H9 (cell line): Measurements from ENCODE around the gene LSM7. TPM values are rescaled to one million over a fixed set of nuclear protein-coding genes. Genes with fewer than 3 reads are reported as not detected.

ENCODE experiments used
- DNase-seq: peaks from one replicate; pipeline ENCODE4 v3.0.0-alpha.2; 2017
- H2AFZ ChIP-seq: one replicate; pipeline ENCODE4 v1.6.1; 2013; ENCODE audit warnings: mild to moderate bottlenecking, low read length, control low read depth, moderate library complexity
- H2AK5ac ChIP-seq: 2 replicates; pipeline ENCODE4 v1.6.1; 2013; ENCODE audit warnings: low read length, control low read depth, mixed read lengths; ENCODE audit not compliant: insufficient read length
- H2BK120ac ChIP-seq: one replicate; pipeline ENCODE4 v1.6.1; 2013; ENCODE audit warnings: low read depth, mild to moderate bottlenecking, low read length, control low read depth, inconsistent platforms; ENCODE audit not compliant: poor library complexity, severe bottlenecking
- H2BK12ac ChIP-seq: 2 replicates; pipeline ENCODE4 v1.6.1; 2013; ENCODE audit warnings: low read length, control low read depth, mixed read lengths, low read depth; ENCODE audit not compliant: insufficient read length
- H2BK15ac ChIP-seq: 2 replicates; pipeline ENCODE4 v1.6.1; 2013; ENCODE audit warnings: low read depth, low read length, control low read depth
- H2BK20ac ChIP-seq: one replicate; pipeline ENCODE4 v1.6.1; 2013; ENCODE audit warnings: low read depth, mild to moderate bottlenecking, low read length, control low read depth, inconsistent platforms; ENCODE audit not compliant: poor library complexity, severe bottlenecking
- H2BK5ac ChIP-seq: 2 replicates; pipeline ENCODE4 v1.6.1; 2013; ENCODE audit warnings: low read length, control low read depth, mixed read lengths; ENCODE audit not compliant: insufficient read length
- H3K14ac ChIP-seq: 2 replicates; pipeline ENCODE4 v1.6.1; 2013; ENCODE audit warnings: low read length, control low read depth; ENCODE audit not compliant: insufficient read depth
- H3K18ac ChIP-seq: 2 replicates; pipeline ENCODE4 v1.6.1; 2013; ENCODE audit warnings: low read depth, mild to moderate bottlenecking, mixed read lengths, low read length, control low read depth; ENCODE audit not compliant: insufficient read length
- H3K23ac ChIP-seq: 2 replicates; pipeline ENCODE4 v1.6.1; 2013; ENCODE audit warnings: low read length, control low read depth, mixed read lengths, low read depth; ENCODE audit not compliant: insufficient read length
- H3K23me2 ChIP-seq: 2 replicates; pipeline ENCODE4 v1.6.1; 2013; ENCODE audit warnings: low read depth, mild to moderate bottlenecking, mixed read lengths, low read length, control low read depth; ENCODE audit not compliant: insufficient read length, poor library complexity, severe bottlenecking
- H3K27ac ChIP-seq: 2 replicates; pipeline ENCODE4 v1.5.1; 2013; ENCODE audit warnings: low read length, control low read depth, mixed read lengths, low read depth; ENCODE audit not compliant: insufficient read length
- H3K27me3 ChIP-seq: 2 replicates; pipeline ENCODE4 v1.6.1; 2013; ENCODE audit warnings: low read length, control low read depth, inconsistent platforms; ENCODE audit not compliant: insufficient read depth
- H3K4ac ChIP-seq: 2 replicates; pipeline ENCODE4 v1.6.1; 2013; ENCODE audit warnings: low read depth, mild to moderate bottlenecking, control low read depth, inconsistent platforms, low read length, moderate library complexity
- H3K4me1 ChIP-seq: 2 replicates; pipeline ENCODE4 v1.6.1; 2013; ENCODE audit warnings: low read length, control low read depth, inconsistent platforms; ENCODE audit not compliant: insufficient read depth
- H3K4me2 ChIP-seq: 2 replicates; pipeline ENCODE4 v1.6.1; 2013; ENCODE audit warnings: low read length, control low read depth, mixed read lengths; ENCODE audit not compliant: insufficient read length, insufficient read depth
- H3K56ac ChIP-seq: 2 replicates; pipeline ENCODE4 v1.6.1; 2013; ENCODE audit warnings: low read depth, mild to moderate bottlenecking, mixed read lengths, low read length, control low read depth; ENCODE audit not compliant: insufficient read length
- H3K79me1 ChIP-seq: 2 replicates; pipeline ENCODE4 v1.6.1; 2013; ENCODE audit warnings: low read depth, mild to moderate bottlenecking, moderate library complexity, low read length, control low read depth, inconsistent platforms; ENCODE audit not compliant: insufficient read depth, poor library complexity, severe bottlenecking
- H3K79me2 ChIP-seq: 2 replicates; pipeline ENCODE4 v1.6.1; 2013; ENCODE audit warnings: low read length, control low read depth, inconsistent platforms; ENCODE audit not compliant: insufficient read depth
- H3K9ac ChIP-seq: 2 replicates; pipeline ENCODE4 v1.6.1; 2013; ENCODE audit warnings: low read length, control low read depth, mixed read lengths; ENCODE audit not compliant: insufficient read length; ENCODE audit errors: extremely low read depth
- H3K9me3 ChIP-seq: one replicate; pipeline ENCODE4 v1.6.1; 2013; ENCODE audit warnings: low read depth, low read length, inconsistent platforms; ENCODE audit not compliant: control insufficient read depth
- H3T11ph ChIP-seq: one replicate; pipeline ENCODE4 v1.6.1; 2013; ENCODE audit warnings: mild to moderate bottlenecking, low read length, control low read depth, inconsistent platforms
- H4K20me1 ChIP-seq: one replicate; pipeline ENCODE4 v1.6.1; 2013; ENCODE audit not compliant: control insufficient read depth, insufficient read length, insufficient read depth
- H4K5ac ChIP-seq: 2 replicates; pipeline ENCODE4 v1.6.1; 2013; ENCODE audit warnings: low read depth, mild to moderate bottlenecking, mixed read lengths, low read length, control low read depth; ENCODE audit not compliant: insufficient read length
- H4K8ac ChIP-seq: replicated peaks from 2 replicates; pipeline ENCODE4 v1.6.1; 2013; ENCODE audit warnings: low read length, control low read depth, mixed read lengths, low read depth; ENCODE audit not compliant: insufficient read length
- H4K91ac ChIP-seq: 2 replicates; pipeline ENCODE4 v1.6.1; 2013; ENCODE audit warnings: low read depth, mild to moderate bottlenecking, moderate library complexity, mixed read lengths, low read length, control low read depth; ENCODE audit not compliant: insufficient read length
- H3K27ac Mint-ChIP-seq, 3 experiments: 2 replicates in 2 of 3; 3 replicates in 1 of 3; pipeline ENCODE4 v1.8.0; 2020 to 2021; ENCODE audit warnings: mixed read lengths in 3 of 3, mild to moderate bottlenecking in 1 of 3, moderate library complexity in 1 of 3
- H3K27me3 Mint-ChIP-seq: 2 replicates; pipeline ENCODE4 v1.8.0; 2021; ENCODE audit warnings: low read depth, mild to moderate bottlenecking, moderate library complexity, mixed read lengths
- H3K36me3 Mint-ChIP-seq, 3 experiments: 2 replicates in 2 of 3; 3 replicates in 1 of 3; pipeline ENCODE4 v1.8.0; 2020 to 2021; ENCODE audit warnings: low read depth in 3 of 3, mixed read lengths in 3 of 3; ENCODE audit not compliant: insufficient read depth in 1 of 3
- H3K4me1 Mint-ChIP-seq, 2 experiments: 2 replicates each; pipeline ENCODE4 v1.8.0; 2020; ENCODE audit warnings: mixed read lengths in 2 of 2
- H3K4me3 Mint-ChIP-seq, 2 experiments: 2 replicates in 1 of 2; 3 replicates in 1 of 2; pipeline ENCODE4 v1.8.0; 2020 to 2021; ENCODE audit warnings: mild to moderate bottlenecking in 2 of 2, mixed read lengths in 2 of 2, moderate library complexity in 1 of 2
- H3K9me3 Mint-ChIP-seq, 2 experiments: 2 replicates in 1 of 2; 3 replicates in 1 of 2; pipeline ENCODE4 v1.8.0; 2020; ENCODE audit warnings: mild to moderate bottlenecking in 2 of 2, mixed read lengths in 2 of 2, moderate library complexity in 1 of 2
- WGBS: extraction: QIAGEN DNeasy Blood & Tissue Kit; methylation state at CpG from one replicate; pipeline ENCODE4 v1.1.7; 2013; ENCODE audit warnings: missing lambda C conversion rate, low lambda C conversion rate, mixed read lengths; ENCODE audit not compliant: insufficient read length; ENCODE audit errors: extremely low coverage; 5-methylcytosine and 5-hydroxymethylcytosine counted together
- total RNA-seq: library from RNA; stranded (reverse); gene quantifications from 2 replicates; pipeline ENCODE4 v1.2.1, GENCODE V29; 2021
- TF ChIP-seq, protein P1 (sequence below): fragments of 200-600 bp; sonication (generic); conservative IDR thresholded peaks from 3 replicates; pipeline ENCODE4 v1.8.0; 2021; ENCODE audit warnings: antibody characterized with exemption, mild to moderate bottlenecking

Gene LSM7
- total RNA-seq, 1 experiment from 2014 or later = 187 TPM

DNA sequence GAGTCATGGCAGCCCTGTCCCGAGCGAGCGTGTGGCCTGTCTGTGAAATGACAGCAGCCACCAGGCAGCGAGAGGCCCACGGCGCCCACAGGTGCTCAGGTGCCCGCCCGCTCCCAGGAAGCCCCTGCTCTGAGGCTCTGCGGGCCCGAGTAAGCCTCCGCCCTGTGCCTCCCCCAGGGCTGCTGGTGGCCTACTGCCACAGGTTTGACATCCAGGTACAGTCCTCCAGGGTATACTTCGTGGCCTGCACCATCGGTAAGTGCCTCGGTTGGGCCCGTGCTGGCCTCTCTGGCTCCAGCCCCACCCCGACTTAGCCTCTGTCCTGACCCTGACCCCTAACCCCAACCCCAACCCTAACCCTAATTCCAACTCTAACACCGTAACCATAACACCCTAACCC is 16.7 kb upstream of the LSM7 start:
- H3K36me3 Mint-ChIP-seq = peaks cover 0 to 14% (median 11%) of the 10 kb centered on the region in 3 experiments; a peak in 4 of 7 replicates
- Histone ChIP-seq H3K27me3 (no peaks in the 10 kb centered on the region), H3K9ac (no peak overlapping the region), H4K5ac (no peak overlapping the region), H3K23ac (no peak overlapping the region), H4K8ac (no peak overlapping the region), H3K27ac (no peak overlapping the region), H4K20me1 (no peaks in the 10 kb centered on the region), H3K79me1 (no peaks in the 10 kb centered on the region), H4K91ac (no peak overlapping the region), H2AFZ (no peak overlapping the region), H2AK5ac (no peak overlapping the region), H2BK120ac (no peak overlapping the region), H3K56ac (no peak overlapping the region), H2BK12ac (no peak overlapping the region), H3K4ac (no peak overlapping the region), H2BK5ac (no peak overlapping the region), H2BK15ac (no peak overlapping the region), H2BK20ac (no peak overlapping the region), H3K4me1 (no peaks in the 10 kb centered on the region), H3K18ac (no peak overlapping the region), H3K9me3 (no peaks in the 10 kb centered on the region), H3K14ac (no peak overlapping the region), H3K23me2 (no peaks in the 10 kb centered on the region), H3K4me2 (no peak overlapping the region), H3T11ph (no peak overlapping the region), H3K79me2 (no peaks in the 10 kb centered on the region)
- H3K27ac Mint-ChIP-seq = no peak overlapping the region
- DNase-seq = no peak
- WGBS = no CpG with 5 or more reads among the region's 17 CpGs
- no peaks in the 10 kb centered on the region for H3K9me3 Mint-ChIP-seq
- no peak overlapping the region for H3K4me3 Mint-ChIP-seq
- TF ChIP-seq, protein P1, sequence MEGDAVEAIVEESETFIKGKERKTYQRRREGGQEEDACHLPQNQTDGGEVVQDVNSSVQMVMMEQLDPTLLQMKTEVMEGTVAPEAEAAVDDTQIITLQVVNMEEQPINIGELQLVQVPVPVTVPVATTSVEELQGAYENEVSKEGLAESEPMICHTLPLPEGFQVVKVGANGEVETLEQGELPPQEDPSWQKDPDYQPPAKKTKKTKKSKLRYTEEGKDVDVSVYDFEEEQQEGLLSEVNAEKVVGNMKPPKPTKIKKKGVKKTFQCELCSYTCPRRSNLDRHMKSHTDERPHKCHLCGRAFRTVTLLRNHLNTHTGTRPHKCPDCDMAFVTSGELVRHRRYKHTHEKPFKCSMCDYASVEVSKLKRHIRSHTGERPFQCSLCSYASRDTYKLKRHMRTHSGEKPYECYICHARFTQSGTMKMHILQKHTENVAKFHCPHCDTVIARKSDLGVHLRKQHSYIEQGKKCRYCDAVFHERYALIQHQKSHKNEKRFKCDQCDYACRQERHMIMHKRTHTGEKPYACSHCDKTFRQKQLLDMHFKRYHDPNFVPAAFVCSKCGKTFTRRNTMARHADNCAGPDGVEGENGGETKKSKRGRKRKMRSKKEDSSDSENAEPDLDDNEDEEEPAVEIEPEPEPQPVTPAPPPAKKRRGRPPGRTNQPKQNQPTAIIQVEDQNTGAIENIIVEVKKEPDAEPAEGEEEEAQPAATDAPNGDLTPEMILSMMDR = no peak
- H3K4me1 Mint-ChIP-seq = peaks cover 3 to 5% of the 10 kb centered on the region in 2 experiments
- H3K27me3 Mint-ChIP-seq = no peaks in the 10 kb centered on the region
